GM18526 (cell line): ENCODE data around the gene SLC6A8.

Source experiments
- POLR2A ChIP-seq: IDR thresholded peaks from 3 replicates; pipeline ENCODE4 v1.6.1; 2011; ENCODE audit not compliant: insufficient read length; ENCODE audit errors: extremely low read depth

Gene SLC6A8

GRCh38 chrX:153714256-153714655 lies 26.5 kb downstream of the SLC6A8 start:
- TF ChIP-seq POLR2A = no peak

- no peak for TF ChIP-seq POLR2A
Measured at GRCh38 chrX:153717445-153717844, 29.7 kb downstream of the SLC6A8 start.

- TF ChIP-seq POLR2A = no peak
Measured at GRCh38 chrX:153719238-153719637, 31.5 kb downstream of the SLC6A8 start.

- TF ChIP-seq POLR2A = no peak
Measured at GRCh38 chrX:153719701-153720100, 32.0 kb downstream of the SLC6A8 start.

- TF ChIP-seq POLR2A = no peak
Measured at GRCh38 chrX:153722704-153723350, 35.1 kb downstream of the SLC6A8 start.

- no peak for TF ChIP-seq POLR2A
Measured at GRCh38 chrX:153723351-153724251, 35.9 kb downstream of the SLC6A8 start.

- peak; percentile 86 for TF ChIP-seq POLR2A
Measured at GRCh38 chrX:153724252-153725038, 36.7 kb downstream of the SLC6A8 start, which contains the start of the genes ABCD1 and BCAP31. Gene ABCD1 (plus strand): TSS chrX:153724856. CDS start chrX:153725267, 411 bp downstream. Gene BCAP31 (minus strand): TSS chrX:153724387. CDS start chrX:153723244, 1,143 bp downstream.

- no peak for TF ChIP-seq POLR2A
Measured at GRCh38 chrX:153725039-153725831, 37.5 kb downstream of the SLC6A8 start.

- no peak for TF ChIP-seq POLR2A
Measured at GRCh38 chrX:153725832-153726285, 38.1 kb downstream of the SLC6A8 start.

GRCh38 chrX:153726286-153727122 lies 38.8 kb downstream of the SLC6A8 start:
- TF ChIP-seq POLR2A = peak; percentile 9

- TF ChIP-seq POLR2A = peak; percentile 24
Measured at GRCh38 chrX:153727123-153727931, 39.6 kb downstream of the SLC6A8 start.

GRCh38 chrX:153728095-153728494 lies 40.4 kb downstream of the SLC6A8 start:
- TF ChIP-seq POLR2A = no peak
